BLaER1 treated with 17β-estradiol and CSF1 and Interleukin-3, amounts not matched to agents 10 nM and 100 nM (cell line): ENCODE data around the gene FEM1A.

Experiments used
- H3K27ac ChIP-seq, 11 experiments: shearing (Covaris generic); formaldehyde crosslinking; 2 replicates each; pipeline ENCODE4 v1.8.1; 2022
- H3K27me3 ChIP-seq, 11 experiments: shearing (Covaris generic); formaldehyde crosslinking; 2 replicates each; pipeline ENCODE4 v1.8.1; 2022
- H3K36me3 ChIP-seq, 11 experiments: shearing (Covaris generic); formaldehyde crosslinking; 2 replicates each; pipeline ENCODE4 v1.8.1; 2022
- H3K4me1 ChIP-seq, 10 experiments: shearing (Covaris generic); formaldehyde crosslinking; 2 replicates each; pipeline ENCODE4 v1.8.1; 2022
- H3K4me2 ChIP-seq, 11 experiments: shearing (Covaris generic); formaldehyde crosslinking; 2 replicates each; pipeline ENCODE4 v1.8.1; 2022
- H3K4me3 ChIP-seq, 10 experiments: shearing (Covaris generic); formaldehyde crosslinking; 2 replicates each; pipeline ENCODE4 v1.8.1; 2022
- H3K9ac ChIP-seq, 11 experiments: shearing (Covaris generic); formaldehyde crosslinking; 2 replicates each; pipeline ENCODE4 v1.8.1; 2022
- H3K9me3 ChIP-seq, 11 experiments: shearing (Covaris generic); formaldehyde crosslinking; replicated peaks in 1 of 11; 2 replicates each; pipeline ENCODE4 v1.8.1; 2022
- H4K20me1 ChIP-seq, 11 experiments: shearing (Covaris generic); formaldehyde crosslinking; 2 replicates each; pipeline ENCODE4 v1.8.1; 2022
- Cebpa-rat ChIP-seq, 11 experiments: shearing (Covaris generic); IDR thresholded peaks; 2 replicates each; pipeline ENCODE4 v1.8.1; 2022

Gene FEM1A

GRCh38 chr19:4749870-4750590 lies 41.5 kb upstream of the FEM1A start:
- H3K27ac ChIP-seq, result no peak overlapping the region
- no peaks in the 10 kb centered on the region for H3K27me3 ChIP-seq
- H3K9me3 ChIP-seq, result peaks cover 0 to 5% (median 0%) of the 10 kb centered on the region in 11 experiments; a peak in 1 of 22 replicates
- H4K20me1 ChIP-seq, result no peaks in the 10 kb centered on the region
- H3K4me2 ChIP-seq, result 0 out of 22 replicates have a peak overlapping the region, but pooled peaks of 1 of the 11 experiments have one; percentile 96
- TF ChIP-seq Cebpa-rat (IDR thresholded peaks at IDR 0.05), result no peak
- no peak overlapping the region for H3K9ac ChIP-seq
- H3K4me3 ChIP-seq, result no peak overlapping the region
- H3K36me3 ChIP-seq, result no peaks in the 10 kb centered on the region
- H3K4me1 ChIP-seq, result peaks cover 31 to 59% (median 51%) of the 10 kb centered on the region in 10 experiments

- H3K27me3 ChIP-seq, result no peaks in the 10 kb centered on the region
- H3K27ac ChIP-seq, result no peak overlapping the region
- no peak overlapping the region for H3K4me2 ChIP-seq
- peaks cover 0 to 17% (median 11%) of the 10 kb centered on the region in 10 experiments; a peak in 15 of 20 replicates for H3K4me1 ChIP-seq
- no peaks in the 10 kb centered on the region for H3K36me3 ChIP-seq
- peaks cover 0 to 7% (median 0%) of the 10 kb centered on the region in 11 experiments; a peak in 1 of 22 replicates for H3K9me3 ChIP-seq
- no peaks in the 10 kb centered on the region for H4K20me1 ChIP-seq
- H3K9ac ChIP-seq, result no peak overlapping the region
- TF ChIP-seq Cebpa-rat (IDR thresholded peaks at IDR 0.05), result no peak
- H3K4me3 ChIP-seq, result no peak overlapping the region
These were observed 37.3 kb upstream of the FEM1A start for GRCh38 chr19:4754248-4754647.

- no peak for TF ChIP-seq Cebpa-rat (IDR thresholded peaks at IDR 0.05)
- no peaks in the 10 kb centered on the region for H4K20me1 ChIP-seq
- H3K4me2 ChIP-seq, result no peak overlapping the region
- no peak overlapping the region for H3K4me3 ChIP-seq
- peaks cover 0 to 17% (median 8%) of the 10 kb centered on the region in 10 experiments; a peak in 19 of 20 replicates for H3K4me1 ChIP-seq
- H3K9ac ChIP-seq, result no peak overlapping the region
- H3K36me3 ChIP-seq, result no peaks in the 10 kb centered on the region
- peaks cover 0 to 7% (median 0%) of the 10 kb centered on the region in 11 experiments; a peak in 1 of 22 replicates for H3K9me3 ChIP-seq
- H3K27me3 ChIP-seq, result no peaks in the 10 kb centered on the region; a peak in 1 of 22 replicates
- H3K27ac ChIP-seq, result no peak overlapping the region
These were observed 36.1 kb upstream of the FEM1A start for GRCh38 chr19:4755459-4755858.

- H3K4me1 ChIP-seq, result peaks cover 0 to 20% (median 11%) of the 10 kb centered on the region in 10 experiments; a peak in 19 of 20 replicates
- no peak overlapping the region for H3K27ac ChIP-seq
- TF ChIP-seq Cebpa-rat (IDR thresholded peaks at IDR 0.05), result no peak
- no peak overlapping the region for H3K9ac ChIP-seq
- no peak overlapping the region for H3K4me3 ChIP-seq
- H3K9me3 ChIP-seq, result peaks cover 0 to 7% (median 0%) of the 10 kb centered on the region in 11 experiments; a peak in 1 of 22 replicates
- no peaks in the 10 kb centered on the region for H3K36me3 ChIP-seq
- no peak overlapping the region for H3K4me2 ChIP-seq
- no peaks in the 10 kb centered on the region for H4K20me1 ChIP-seq
- no peaks in the 10 kb centered on the region; a peak in 1 of 22 replicates for H3K27me3 ChIP-seq
These were observed 33.5 kb upstream of the FEM1A start for GRCh38 chr19:4758082-4758481.

GRCh38 chr19:4758659-4759058 lies 32.9 kb upstream of the FEM1A start:
- no peaks in the 10 kb centered on the region for H3K36me3 ChIP-seq
- no peak for TF ChIP-seq Cebpa-rat (IDR thresholded peaks at IDR 0.05)

GRCh38 chr19:4759388-4760284 lies 31.9 kb upstream of the FEM1A start:
- peaks cover 0 to 19% (median 11%) of the 10 kb centered on the region in 10 experiments; a peak in 19 of 20 replicates for H3K4me1 ChIP-seq
- TF ChIP-seq Cebpa-rat (IDR thresholded peaks at IDR 0.05), result no peak
- H3K27ac ChIP-seq, result peak overlapping the region in 1 of 11 experiments; percentile 49; a peak in 1 of 22 replicates
- peak overlapping the region in 7 of 10 experiments; percentile 9 to 57 (median 37); a peak in 12 of 20 replicates for H3K4me3 ChIP-seq
- peaks cover 0 to 7% (median 0%) of the 10 kb centered on the region in 11 experiments; a peak in 1 of 22 replicates for H3K9me3 ChIP-seq
- H3K27me3 ChIP-seq, result no peaks in the 10 kb centered on the region; a peak in 1 of 22 replicates
- peak overlapping the region; percentile 74 to 88 (median 81) for H3K4me2 ChIP-seq
- H3K36me3 ChIP-seq, result no peaks in the 10 kb centered on the region
- peak overlapping the region in 1 of 11 experiments; percentile 3; a peak in 1 of 22 replicates for H3K9ac ChIP-seq
- no peaks in the 10 kb centered on the region for H4K20me1 ChIP-seq

More at GRCh38 chr19:4758659-4759058, 32.9 kb upstream of the FEM1A start:
- Histone ChIP-seq H3K9me3 (peaks cover 0 to 7% (median 0%) of the 10 kb centered on the region in 11 experiments; a peak in 1 of 22 replicates), H3K27me3 (no peaks in the 10 kb centered on the region; a peak in 1 of 22 replicates), H3K4me3 (no peak overlapping the region), H3K9ac (no peak overlapping the region), H3K27ac (no peak overlapping the region), H3K4me1 (peaks cover 0 to 20% (median 11%) of the 10 kb centered on the region in 10 experiments; a peak in 19 of 20 replicates), H4K20me1 (no peaks in the 10 kb centered on the region), H3K4me2 (no peak overlapping the region)

- Histone ChIP-seq H3K36me3 (no peaks in the 10 kb centered on the region), H3K4me1 (peaks cover 0 to 19% (median 11%) of the 10 kb centered on the region in 10 experiments; a peak in 19 of 20 replicates), H3K27ac (no peak overlapping the region), H3K9ac (no peak overlapping the region), H3K27me3 (no peaks in the 10 kb centered on the region; a peak in 1 of 22 replicates), H3K4me2 (peak overlapping the region; percentile 74 to 88 (median 81)), H3K4me3 (peak overlapping the region in 7 of 10 experiments; percentile 9 to 57 (median 37); a peak in 10 of 20 replicates), H4K20me1 (no peaks in the 10 kb centered on the region), H3K9me3 (peaks cover 0 to 7% (median 0%) of the 10 kb centered on the region in 11 experiments; a peak in 1 of 22 replicates)
- TF ChIP-seq Cebpa-rat (IDR thresholded peaks at IDR 0.05), result no peak
These were observed 31.3 kb upstream of the FEM1A start for GRCh38 chr19:4760285-4760650.

GRCh38 chr19:4763021-4763420 lies 28.5 kb upstream of the FEM1A start:
- peaks cover 0 to 7% (median 0%) of the 10 kb centered on the region in 11 experiments; a peak in 1 of 22 replicates for H3K9me3 ChIP-seq
- H3K27ac ChIP-seq, result no peak overlapping the region
- H3K27me3 ChIP-seq, result no peaks in the 10 kb centered on the region; a peak in 1 of 22 replicates
- H3K4me1 ChIP-seq, result peaks cover 0 to 19% (median 11%) of the 10 kb centered on the region in 10 experiments; a peak in 19 of 20 replicates
- H3K36me3 ChIP-seq, result no peaks in the 10 kb centered on the region
- H3K4me3 ChIP-seq, result no peak overlapping the region
- H4K20me1 ChIP-seq, result no peaks in the 10 kb centered on the region
- H3K9ac ChIP-seq, result no peak overlapping the region
- H3K4me2 ChIP-seq, result no peak overlapping the region
- no peak for TF ChIP-seq Cebpa-rat (IDR thresholded peaks at IDR 0.05)

- Histone ChIP-seq H3K27me3 (no peaks in the 10 kb centered on the region; a peak in 1 of 22 replicates), H3K4me2 (no peak overlapping the region), H3K27ac (no peak overlapping the region), H3K4me1 (peaks cover 0 to 17% (median 11%) of the 10 kb centered on the region in 10 experiments; a peak in 19 of 20 replicates), H3K9me3 (no peaks in the 10 kb centered on the region), H3K9ac (no peak overlapping the region), H4K20me1 (peaks cover 0 to 9% (median 0%) of the 10 kb centered on the region in 11 experiments; a peak in 3 of 22 replicates), H3K4me3 (no peak overlapping the region), H3K36me3 (no peaks in the 10 kb centered on the region)
- no peak for TF ChIP-seq Cebpa-rat (IDR thresholded peaks at IDR 0.05)
These were observed 27.2 kb upstream of the FEM1A start for GRCh38 chr19:4764393-4764660.
